Retinal pigment epithelial cell (primary cell): Measurements from ENCODE around the gene UGT1A5.

Source experiments
- DNase-seq: peaks from one replicate; pipeline ENCODE4 v3.0.0-alpha.2; 2010; ENCODE audit warnings: low read depth
- H3K4me3 ChIP-seq: 2 replicates; pipeline ENCODE4 v1.5.1; 2011; ENCODE audit warnings: mild to moderate bottlenecking, low read length, control low read depth, moderate library complexity
- TF ChIP-seq, protein P1 (sequence below): conservative IDR thresholded peaks from 2 replicates; pipeline ENCODE4 v1.5.1; 2011; ENCODE audit warnings: low read depth, low read length, control low read depth, inconsistent platforms

The UGT1A5 gene

GRCh38 chr2:233821196-233821595 is 108.5 kb downstream of the UGT1A5 start:
- DNase-seq: no peak
- TF ChIP-seq, protein P1, sequence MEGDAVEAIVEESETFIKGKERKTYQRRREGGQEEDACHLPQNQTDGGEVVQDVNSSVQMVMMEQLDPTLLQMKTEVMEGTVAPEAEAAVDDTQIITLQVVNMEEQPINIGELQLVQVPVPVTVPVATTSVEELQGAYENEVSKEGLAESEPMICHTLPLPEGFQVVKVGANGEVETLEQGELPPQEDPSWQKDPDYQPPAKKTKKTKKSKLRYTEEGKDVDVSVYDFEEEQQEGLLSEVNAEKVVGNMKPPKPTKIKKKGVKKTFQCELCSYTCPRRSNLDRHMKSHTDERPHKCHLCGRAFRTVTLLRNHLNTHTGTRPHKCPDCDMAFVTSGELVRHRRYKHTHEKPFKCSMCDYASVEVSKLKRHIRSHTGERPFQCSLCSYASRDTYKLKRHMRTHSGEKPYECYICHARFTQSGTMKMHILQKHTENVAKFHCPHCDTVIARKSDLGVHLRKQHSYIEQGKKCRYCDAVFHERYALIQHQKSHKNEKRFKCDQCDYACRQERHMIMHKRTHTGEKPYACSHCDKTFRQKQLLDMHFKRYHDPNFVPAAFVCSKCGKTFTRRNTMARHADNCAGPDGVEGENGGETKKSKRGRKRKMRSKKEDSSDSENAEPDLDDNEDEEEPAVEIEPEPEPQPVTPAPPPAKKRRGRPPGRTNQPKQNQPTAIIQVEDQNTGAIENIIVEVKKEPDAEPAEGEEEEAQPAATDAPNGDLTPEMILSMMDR: no peak
- no peak overlapping the region for H3K4me3 ChIP-seq

- TF ChIP-seq, protein P1: no peak
- no peak overlapping the region for H3K4me3 ChIP-seq
- no peak for DNase-seq
Observed at GRCh38 chr2:233821709-233822100, 109.0 kb downstream of the UGT1A5 start.

DNA sequence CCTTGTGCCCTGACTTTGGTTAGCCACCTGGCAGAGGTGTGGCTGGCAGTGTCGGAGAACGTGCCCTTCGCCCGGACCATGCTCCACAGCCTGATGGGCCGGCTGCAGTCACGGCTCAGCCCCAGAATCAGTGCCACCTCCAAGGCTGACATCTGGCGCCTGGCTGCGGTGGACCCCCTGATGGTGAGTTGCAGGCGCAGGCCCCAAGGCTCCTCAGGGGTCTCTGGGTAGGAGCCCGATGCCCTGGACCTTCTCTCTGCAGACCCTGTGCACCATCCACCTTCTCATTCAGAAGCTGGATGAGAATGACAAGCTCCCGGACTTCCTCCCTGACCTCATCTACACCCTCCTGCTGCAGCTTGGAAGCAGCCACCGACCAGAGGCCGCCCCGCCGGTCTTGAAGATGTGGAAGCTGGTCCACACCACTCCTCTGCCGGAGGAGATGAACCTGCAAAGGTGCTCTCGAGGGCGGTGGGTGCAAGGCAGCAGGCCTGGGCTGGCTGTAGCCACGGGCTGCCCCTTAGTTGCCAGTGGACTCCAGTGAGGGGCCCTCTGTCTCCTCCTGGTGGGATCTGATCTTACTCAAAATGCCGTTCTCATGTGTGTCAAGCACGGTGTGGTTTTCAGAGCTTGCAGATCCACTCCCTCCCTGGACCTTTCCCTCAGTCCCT is 109.5 kb downstream of the UGT1A5 start:
- TF ChIP-seq, protein P1: no peak

More for the DNA sequence above, 109.5 kb downstream of the UGT1A5 start:
- no peak for DNase-seq
- no peak overlapping the region for H3K4me3 ChIP-seq
